Osteoblast (primary cell): ENCODE measurements around the gene KBTBD3. TPM values are rescaled to one million over a fixed set of nuclear protein-coding genes. Genes with fewer than 3 reads are reported as not detected.
"Not testable (repeated sequence)": the region's sequence is repeated elsewhere in the genome, so short reads cannot be mapped to it uniquely, and the experiment has no call there.

ENCODE experiments used
- DNase-seq: peaks from one replicate; pipeline ENCODE4 v3.0.0; 2011; ENCODE audit warnings: low spot score, mixed read lengths; ENCODE audit not compliant: insufficient read length; ENCODE audit errors: missing footprints
- H2AFZ ChIP-seq: 2 replicates; pipeline ENCODE4 v1.6.0; 2011; ENCODE audit warnings: mild to moderate bottlenecking, low read length
- H3K27ac ChIP-seq: 2 replicates; pipeline ENCODE4 v1.5.1; 2011; ENCODE audit warnings: mild to moderate bottlenecking, low read depth, low read length, moderate library complexity
- H3K27me3 ChIP-seq: 2 replicates; pipeline ENCODE4 v1.6.0; 2012; ENCODE audit warnings: mild to moderate bottlenecking, control low read depth, inconsistent platforms, low read length, moderate library complexity; ENCODE audit not compliant: insufficient read depth
- H3K36me3 ChIP-seq: 2 replicates; pipeline ENCODE4 v1.5.1; 2011; ENCODE audit warnings: mild to moderate bottlenecking, low read length, control low read depth, moderate library complexity; ENCODE audit not compliant: insufficient read depth
- H3K4me1 ChIP-seq: 2 replicates; pipeline ENCODE4 v1.5.1; 2011; ENCODE audit warnings: mild to moderate bottlenecking, low read length, control low read depth, moderate library complexity; ENCODE audit not compliant: insufficient read depth
- H3K4me2 ChIP-seq: 2 replicates; pipeline ENCODE4 v1.6.0; 2011; ENCODE audit warnings: mild to moderate bottlenecking, low read length; ENCODE audit not compliant: insufficient read depth
- H3K4me3 ChIP-seq: fragments of 200-600 bp; sonication (generic); 3 replicates; pipeline ENCODE4 v1.5.1; 2012; ENCODE audit warnings: mild to moderate bottlenecking, low read length, inconsistent platforms; ENCODE audit not compliant: insufficient read depth
- H3K79me2 ChIP-seq: 2 replicates; pipeline ENCODE4 v1.6.0; 2012; ENCODE audit warnings: mild to moderate bottlenecking, low read length, control low read depth, inconsistent platforms; ENCODE audit not compliant: insufficient read depth
- H3K9me3 ChIP-seq: 2 replicates; pipeline ENCODE4 v1.5.1; 2011; ENCODE audit warnings: low read depth, low read length, control low read depth
- H4K20me1 ChIP-seq: 2 replicates; pipeline ENCODE4 v1.6.0; 2012; ENCODE audit warnings: mild to moderate bottlenecking, low read length, control low read depth; ENCODE audit not compliant: insufficient read depth
- CTCF ChIP-seq: IDR thresholded peaks from 2 replicates; pipeline ENCODE4 v1.5.1; 2011; ENCODE audit warnings: mild to moderate bottlenecking, low read depth, low read length, moderate library complexity; ENCODE audit errors: extremely low read depth
- total RNA-seq: library from RNA; depleted of rRNA; stranded (reverse); fragments of >200 nt; gene quantifications from 2 replicates; pipeline ENCODE4 v1.2.3, GENCODE V29; 2012

Gene KBTBD3
- total RNA-seq, 1 donor: 4.3 TPM

- no peak for TF ChIP-seq CTCF
- no peaks in the 10 kb centered on the region for H3K79me2 ChIP-seq
- DNase-seq: no peak
These were observed 17.5 kb downstream of the KBTBD3 start for GRCh38 chr11:106059617-106060016.

DNA sequence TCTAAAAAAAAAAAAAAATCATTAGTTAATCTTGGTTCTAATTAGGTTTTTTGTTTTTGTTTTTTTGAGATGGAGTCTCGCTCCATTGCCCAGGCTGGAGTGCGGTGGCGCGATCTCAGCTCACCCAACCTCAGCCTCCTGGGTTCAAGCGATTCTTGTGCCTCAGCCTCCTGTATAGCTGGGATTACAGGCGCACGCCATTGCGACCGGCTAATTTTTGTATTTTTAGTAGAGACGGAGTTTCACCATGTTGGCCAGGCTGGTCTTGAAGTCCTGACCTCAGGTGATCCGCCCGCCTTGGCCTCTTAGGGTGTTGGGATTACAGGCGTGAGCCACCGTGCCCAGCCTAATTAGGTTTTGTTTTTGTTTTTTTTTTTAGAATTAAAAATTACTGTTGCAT lies 18.8 kb downstream of the KBTBD3 start:
- not testable (repeated sequence) for H3K4me1 ChIP-seq, H3K4me2 ChIP-seq, H4K20me1 ChIP-seq, H3K4me3 ChIP-seq, H3K27me3 ChIP-seq, H3K9me3 ChIP-seq, H3K36me3 ChIP-seq, H3K79me2 ChIP-seq, DNase-seq, H2AFZ ChIP-seq, H3K27ac ChIP-seq

More at GRCh38 chr11:106059617-106060016, 17.5 kb downstream of the KBTBD3 start:
- Histone ChIP-seq H3K9me3 (no peaks in the 10 kb centered on the region), H3K27me3 (no peaks in the 10 kb centered on the region), H3K27ac (no peak overlapping the region), H3K4me1 (no peaks in the 10 kb centered on the region), H3K4me2 (no peak overlapping the region), H3K4me3 (no peak overlapping the region), H3K36me3 (no peaks in the 10 kb centered on the region), H2AFZ (no peak overlapping the region), H4K20me1 (no peaks in the 10 kb centered on the region)

- Histone ChIP-seq H3K27ac (no peak overlapping the region), H3K79me2 (no peaks in the 10 kb centered on the region), H3K4me3 (no peak overlapping the region), H3K27me3 (no peaks in the 10 kb centered on the region), H2AFZ (no peak overlapping the region), H3K36me3 (no peaks in the 10 kb centered on the region), H3K4me1 (no peaks in the 10 kb centered on the region), H3K9me3 (no peaks in the 10 kb centered on the region), H4K20me1 (no peaks in the 10 kb centered on the region), H3K4me2 (no peak overlapping the region)
- no peak for DNase-seq
- no peak for TF ChIP-seq CTCF
These were observed 26.0 kb downstream of the KBTBD3 start for GRCh38 chr11:106051103-106051502.

DNA sequence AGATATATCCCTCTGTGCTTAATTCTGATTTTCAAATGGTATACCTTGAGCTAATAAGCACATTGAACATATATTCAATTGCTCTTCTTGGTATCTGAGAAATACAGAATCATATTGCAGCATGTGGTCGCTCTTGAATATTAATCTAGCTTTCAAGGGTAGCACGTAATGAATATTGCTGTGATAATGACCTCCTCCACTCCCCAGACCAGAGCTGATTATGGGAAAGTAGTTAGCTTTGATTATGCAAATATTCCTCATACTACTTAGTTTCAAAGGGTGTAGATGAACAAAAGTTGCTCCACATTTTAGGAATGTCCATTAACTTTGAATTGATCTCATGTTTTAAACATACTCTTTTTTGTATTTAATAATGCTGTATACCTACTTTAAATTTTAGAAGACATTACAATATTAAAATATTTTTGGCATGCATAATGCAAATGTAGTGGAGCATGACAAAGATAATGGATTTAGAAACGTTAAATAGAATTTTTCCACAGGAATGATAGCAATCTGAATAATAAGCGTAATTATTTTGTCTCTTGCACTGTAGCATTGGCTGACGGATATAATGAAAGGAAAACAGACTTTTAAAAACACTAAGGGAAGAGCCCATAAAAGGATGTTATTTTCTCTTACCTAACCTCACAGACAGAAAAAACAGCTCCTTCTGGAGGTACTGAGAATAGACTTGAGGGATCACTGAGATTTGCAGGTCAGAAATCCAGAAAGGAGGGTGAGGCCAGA lies 27.2 kb downstream of the KBTBD3 start:
- H3K4me1 ChIP-seq: no peaks in the 10 kb centered on the region
- H4K20me1 ChIP-seq: no peaks in the 10 kb centered on the region
- no peak for DNase-seq
- no peak overlapping the region for H3K27ac ChIP-seq
- H2AFZ ChIP-seq: no peak overlapping the region
- TF ChIP-seq CTCF: no peak
- no peaks in the 10 kb centered on the region for H3K9me3 ChIP-seq
- no peaks in the 10 kb centered on the region for H3K36me3 ChIP-seq
- H3K27me3 ChIP-seq: no peaks in the 10 kb centered on the region
- H3K79me2 ChIP-seq: no peaks in the 10 kb centered on the region
- no peak overlapping the region for H3K4me2 ChIP-seq
- no peak overlapping the region for H3K4me3 ChIP-seq
